PC-3 (cell line): Measurements from ENCODE around the gene ETV6. TPM values are rescaled to one million over a fixed set of nuclear protein-coding genes. Genes with fewer than 3 reads are reported as not detected.

Experiments used
- ATAC-seq: fragments of 200-7000 bp; cut with Tn5 transposase; 2 replicates; pipeline ENCODE4 v1.9.1; 2020; ENCODE audit warnings: mild to moderate bottlenecking, moderate library complexity
- BruUV-seq: library from RNA; stranded (reverse); fragments of 400-500 nt; replicated peaks from 2 replicates; lab custom pipeline; 2021; lab: Mats Ljungman, UMichigan
- CTCF ChIA-PET: fragments of 300-600 bp; sonication (Branson Sonifier 250); formaldehyde crosslinking; loops from one replicate; lab custom pipeline; 2022; ENCODE audit warnings: antibody characterized with exemption; lab: Charles Lee
- POLR2A ChIA-PET: fragments of 300-600 bp; sonication (Branson Sonifier 250); formaldehyde crosslinking; loops from one replicate; lab custom pipeline; 2022; ENCODE audit warnings: antibody characterized with exemption; ENCODE audit not compliant: unreplicated experiment; lab: Charles Lee
- DNase-seq: peaks from one replicate; pipeline ENCODE4 v3.0.0-alpha.2; 2015
- H2AFZ ChIP-seq: fragments of 300-600 bp; sonication (generic); 2 replicates; pipeline ENCODE4 v1.6.0; 2016; ENCODE audit warnings: antibody characterized with exemption, low read length
- H3F3A ChIP-seq: fragments of 300-600 bp; sonication (generic); one replicate; pipeline ENCODE4 v1.6.0; 2017; ENCODE audit warnings: antibody characterized with exemption, low read length, control low read depth, mild to moderate bottlenecking; ENCODE audit not compliant: unreplicated experiment
- H3K27ac ChIP-seq: fragments of 300-600 bp; sonication (generic); 2 replicates; pipeline ENCODE4 v1.5.1; 2016; ENCODE audit warnings: mild to moderate bottlenecking, low read length
- H3K27me3 ChIP-seq: fragments of 300-600 bp; sonication (generic); 2 replicates; pipeline ENCODE4 v1.6.1; 2016; ENCODE audit warnings: low read length, mixed read lengths
- H3K36me3 ChIP-seq: fragments of 300-600 bp; sonication (generic); 2 replicates; pipeline ENCODE4 v1.6.1; 2016; ENCODE audit warnings: low read depth, mixed run types, low read length, mixed read lengths
- H3K4me1 ChIP-seq: fragments of 300-600 bp; sonication (generic); 2 replicates; pipeline ENCODE4 v1.5.1; 2016; ENCODE audit warnings: low read length; ENCODE audit not compliant: insufficient read depth
- H3K4me2 ChIP-seq: fragments of 300-600 bp; sonication (generic); 2 replicates; pipeline ENCODE4 v1.6.0; 2016; ENCODE audit warnings: low read length
- H3K4me3 ChIP-seq: fragments of 300-600 bp; sonication (generic); 2 replicates; pipeline ENCODE4 v1.5.1; 2016; ENCODE audit warnings: mild to moderate bottlenecking, low read length, mixed read lengths
- H3K79me2 ChIP-seq: fragments of 300-600 bp; sonication (generic); 2 replicates; pipeline ENCODE4 v1.6.1; 2017; ENCODE audit warnings: low read length, mixed read lengths
- H3K9ac ChIP-seq: fragments of 300-600 bp; sonication (generic); 2 replicates; pipeline ENCODE4 v1.6.0; 2016; ENCODE audit warnings: mild to moderate bottlenecking, low read length
- H3K9me2 ChIP-seq: fragments of 300-600 bp; sonication (generic); replicated peaks from 2 replicates; pipeline ENCODE4 v1.6.1; 2016; ENCODE audit warnings: mixed run types, low read length, mixed read lengths
- H3K9me3 ChIP-seq: fragments of 300-600 bp; sonication (generic); 2 replicates; pipeline ENCODE4 v1.6.1; 2016; ENCODE audit warnings: low read length, mixed read lengths
- H4K20me1 ChIP-seq: fragments of 300-600 bp; sonication (generic); 2 replicates; pipeline ENCODE4 v1.6.1; 2016; ENCODE audit warnings: low read length, mixed read lengths
- EZH2 ChIP-seq: fragments of 300-600 bp; sonication (generic); IDR thresholded peaks from one replicate; pipeline ENCODE4 v1.6.1; 2017; ENCODE audit warnings: antibody characterized with exemption, mild to moderate bottlenecking, low read length; ENCODE audit not compliant: unreplicated experiment
- EZH2phosphoT487 ChIP-seq: fragments of 300-600 bp; sonication (generic); IDR thresholded peaks from 2 replicates; pipeline ENCODE4 v1.6.1; 2018; ENCODE audit warnings: mild to moderate bottlenecking, antibody characterized with exemption, low read length, borderline replicate concordance
- intact Hi-C: fragments of 100-400 bp; cut with micrococcal nuclease; formaldehyde crosslinking; loops from 2 replicates; pipeline ENCODE4 v1.9.0; 2023
- total RNA-seq: library from RNA; depleted of rRNA; stranded (reverse); fragments of >200 nt; gene quantifications from 2 replicates; pipeline ENCODE4 v1.2.3, GENCODE V29; 2014
- TF ChIP-seq, protein P1 (sequence below): fragments of 300-600 bp; sonication (generic); conservative IDR thresholded peaks from 2 replicates; pipeline ENCODE4 v1.5.1; 2017; ENCODE audit warnings: antibody characterized with exemption, low read depth, mild to moderate bottlenecking, low read length

ETV6 gene
- total RNA-seq, 1 experiment from 2014 or later, result 5.0 TPM

DNA sequence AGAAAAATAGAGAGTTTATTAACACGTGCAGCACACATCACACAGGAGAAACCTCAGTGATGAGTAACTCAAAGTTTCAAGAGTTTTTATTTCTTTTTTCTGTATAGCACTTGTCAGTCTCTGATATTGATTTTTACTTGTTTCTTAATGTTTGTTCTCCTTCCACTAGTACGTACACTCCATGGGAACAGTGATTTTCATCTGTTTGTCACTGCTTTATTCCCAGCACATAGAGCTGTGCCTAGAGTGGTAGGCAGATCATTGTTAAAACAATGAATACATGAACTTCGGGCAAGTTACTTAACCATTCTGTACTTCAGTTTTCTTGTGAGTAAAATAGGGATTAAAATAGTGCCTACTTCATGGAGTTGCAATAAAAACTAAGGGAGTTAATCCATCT lies 46.6 kb downstream of the ETV6 start:
- H3K9me3 ChIP-seq, result no peaks in the 10 kb centered on the region
- intact Hi-C loops, result no loop called here
- no TSS peak for BruUV-seq
- CTCF ChIA-PET, result no interaction called here
- POLR2A ChIA-PET, result no interaction called here
- H3K36me3 ChIP-seq, result no peaks in the 10 kb centered on the region
- no peaks in the 10 kb centered on the region for H3K9me2 ChIP-seq
- H4K20me1 ChIP-seq, result no peaks in the 10 kb centered on the region
- no peak overlapping the region for H3K27ac ChIP-seq
- no peak overlapping the region for H3K4me3 ChIP-seq
- H3K4me2 ChIP-seq, result no peak overlapping the region
- ATAC-seq (no peak), DNase-seq (no peak)
- no peak overlapping the region for H3K9ac ChIP-seq
- no peaks in the 10 kb centered on the region for H3K27me3 ChIP-seq
- no peaks in the 10 kb centered on the region for H3F3A ChIP-seq
- no peak for TF ChIP-seq EZH2
- TF ChIP-seq, protein P1, sequence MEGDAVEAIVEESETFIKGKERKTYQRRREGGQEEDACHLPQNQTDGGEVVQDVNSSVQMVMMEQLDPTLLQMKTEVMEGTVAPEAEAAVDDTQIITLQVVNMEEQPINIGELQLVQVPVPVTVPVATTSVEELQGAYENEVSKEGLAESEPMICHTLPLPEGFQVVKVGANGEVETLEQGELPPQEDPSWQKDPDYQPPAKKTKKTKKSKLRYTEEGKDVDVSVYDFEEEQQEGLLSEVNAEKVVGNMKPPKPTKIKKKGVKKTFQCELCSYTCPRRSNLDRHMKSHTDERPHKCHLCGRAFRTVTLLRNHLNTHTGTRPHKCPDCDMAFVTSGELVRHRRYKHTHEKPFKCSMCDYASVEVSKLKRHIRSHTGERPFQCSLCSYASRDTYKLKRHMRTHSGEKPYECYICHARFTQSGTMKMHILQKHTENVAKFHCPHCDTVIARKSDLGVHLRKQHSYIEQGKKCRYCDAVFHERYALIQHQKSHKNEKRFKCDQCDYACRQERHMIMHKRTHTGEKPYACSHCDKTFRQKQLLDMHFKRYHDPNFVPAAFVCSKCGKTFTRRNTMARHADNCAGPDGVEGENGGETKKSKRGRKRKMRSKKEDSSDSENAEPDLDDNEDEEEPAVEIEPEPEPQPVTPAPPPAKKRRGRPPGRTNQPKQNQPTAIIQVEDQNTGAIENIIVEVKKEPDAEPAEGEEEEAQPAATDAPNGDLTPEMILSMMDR, result no peak
- H2AFZ ChIP-seq, result no peak overlapping the region
- H3K4me1 ChIP-seq, result no peaks in the 10 kb centered on the region
- no peaks in the 10 kb centered on the region for H3K79me2 ChIP-seq

DNA sequence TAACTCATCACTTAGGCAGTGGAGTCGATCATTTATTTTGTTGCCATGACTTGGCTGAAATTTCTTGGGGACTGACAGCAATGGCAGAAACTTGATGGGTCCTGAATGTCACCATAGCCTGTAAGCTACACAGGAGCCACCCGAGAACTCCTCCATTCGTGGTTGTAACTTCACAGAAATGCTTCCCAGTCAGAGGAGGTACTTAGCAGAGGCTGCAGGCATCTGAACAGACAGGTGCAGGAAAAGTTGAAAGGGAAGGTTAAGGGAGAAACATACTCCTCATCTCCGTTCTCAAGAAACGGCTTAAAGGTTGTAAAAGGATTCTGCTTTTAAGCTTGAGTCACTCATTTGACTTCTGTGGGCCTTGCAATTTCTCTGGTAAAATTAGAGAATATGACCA lies 47.7 kb downstream of the ETV6 start:
- intact Hi-C loops, result no loop called here
- no peaks in the 10 kb centered on the region for H3K4me1 ChIP-seq
- H3F3A ChIP-seq, result no peaks in the 10 kb centered on the region
- H3K9ac ChIP-seq, result no peak overlapping the region
- H3K4me2 ChIP-seq, result no peak overlapping the region
- H3K9me3 ChIP-seq, result no peaks in the 10 kb centered on the region
- ChIA-PET POLR2A (interaction anchor here (0.6 kb wide), 1 partner anchor 53 kb away, joined by 3 read pairs; no protein-coding TSS in a partner anchor), CTCF (no interaction called here)
- H3K4me3 ChIP-seq, result no peak overlapping the region
- no peak overlapping the region for H3K27ac ChIP-seq
- no peaks in the 10 kb centered on the region for H3K27me3 ChIP-seq
- no peaks in the 10 kb centered on the region for H4K20me1 ChIP-seq
- H3K79me2 ChIP-seq, result no peaks in the 10 kb centered on the region
- TF ChIP-seq, protein P1, result no peak
- no peak for TF ChIP-seq EZH2
- no peak for TF ChIP-seq EZH2phosphoT487
- H3K36me3 ChIP-seq, result no peaks in the 10 kb centered on the region
- H2AFZ ChIP-seq, result no peak overlapping the region
- no TSS peak for BruUV-seq
- no peak for ATAC-seq
- H3K9me2 ChIP-seq, result no peaks in the 10 kb centered on the region
- no peak for DNase-seq

DNA sequence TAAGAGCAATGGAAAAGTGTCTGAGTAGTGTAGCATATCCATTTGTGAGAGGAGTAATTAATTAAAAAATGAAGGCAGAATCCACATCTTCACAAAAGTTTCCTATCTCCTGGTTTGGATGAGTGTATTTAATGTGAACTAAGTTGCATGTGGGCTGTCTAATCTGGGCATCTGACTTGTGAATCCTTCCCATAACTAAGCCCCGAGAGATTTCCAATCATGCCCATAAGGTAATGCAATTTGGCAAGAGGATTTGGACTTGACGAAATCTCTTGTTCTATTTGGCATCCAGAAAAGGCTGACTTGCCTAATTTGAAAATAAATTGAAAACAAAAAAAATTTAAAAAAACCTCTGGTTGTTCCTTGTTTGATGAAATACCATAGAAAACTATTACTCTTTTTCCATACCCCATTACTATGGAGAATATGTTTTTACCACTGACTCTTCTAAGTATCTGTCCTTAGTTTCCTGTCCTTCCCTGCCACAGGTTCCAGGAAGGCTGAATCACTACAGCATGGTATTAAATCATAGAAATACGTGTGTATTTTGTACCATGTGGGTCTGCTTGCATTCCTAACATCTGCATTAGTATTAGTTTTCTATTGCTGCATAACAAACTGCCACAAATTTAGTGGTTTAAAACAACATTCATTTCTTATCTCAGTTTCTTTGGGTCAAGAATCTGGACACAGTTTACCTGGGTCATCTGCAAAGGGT lies 48.4 kb downstream of the ETV6 start:
- peak; percentile 43 for DNase-seq
- peak; percentile 69; the same call in 1 of the 2 replicates for ATAC-seq
- POLR2A ChIA-PET, result interaction anchor here (0.6 kb wide), 1 partner anchor 54 kb away, joined by 3 read pairs; no protein-coding TSS in a partner anchor
- Histone ChIP-seq H4K20me1 (no peaks in the 10 kb centered on the region), H3F3A (no peaks in the 10 kb centered on the region), H2AFZ (no peak overlapping the region), H3K9me2 (no peaks in the 10 kb centered on the region), H3K36me3 (no peaks in the 10 kb centered on the region), H3K27ac (no peak overlapping the region), H3K27me3 (no peaks in the 10 kb centered on the region), H3K79me2 (no peaks in the 10 kb centered on the region), H3K4me3 (no peak overlapping the region), H3K4me1 (no peaks in the 10 kb centered on the region), H3K4me2 (no peak overlapping the region), H3K9me3 (no peaks in the 10 kb centered on the region), H3K9ac (no peak overlapping the region)
- intact Hi-C loops, result no loop called here
- TF ChIP-seq, protein P1, result no peak
- no peak for TF ChIP-seq EZH2
- CTCF ChIA-PET, result no interaction called here
- no TSS peak for BruUV-seq
